Progenitor cell of endocrine pancreas (in vitro differentiated cells): ENCODE measurements around the gene KRTAP10-7. TPM values are rescaled to one million over a fixed set of nuclear protein-coding genes. Genes with fewer than 3 reads are reported as not detected.

Source experiments
- DNase-seq: peaks from one replicate; pipeline ENCODE4 v3.0.0; 2021; ENCODE audit warnings: low spot score; ENCODE audit not compliant: unreplicated experiment
- H3K27ac Mint-ChIP-seq: 2 replicates; pipeline ENCODE4 v1.8.0; 2021; ENCODE audit warnings: mild to moderate bottlenecking, moderate library complexity, mixed read lengths
- H3K27me3 Mint-ChIP-seq: 2 replicates; pipeline ENCODE4 v1.8.0; 2021; ENCODE audit warnings: mixed read lengths
- H3K36me3 Mint-ChIP-seq: 2 replicates; pipeline ENCODE4 v1.8.0; 2022; ENCODE audit warnings: mixed read lengths; ENCODE audit not compliant: insufficient read depth
- H3K4me1 Mint-ChIP-seq: 2 replicates; pipeline ENCODE4 v1.8.0; 2021; ENCODE audit warnings: low read depth, mixed read lengths
- H3K4me3 Mint-ChIP-seq: 2 replicates; pipeline ENCODE4 v1.8.0; 2021; ENCODE audit warnings: low read depth, mild to moderate bottlenecking, moderate library complexity, mixed read lengths
- H3K9me3 Mint-ChIP-seq: 2 replicates; pipeline ENCODE4 v1.8.0; 2021; ENCODE audit warnings: low read depth, mixed read lengths
- CTCF ChIP-seq: fragments of 200-600 bp; sonication (generic); IDR thresholded peaks from one replicate; pipeline ENCODE4 v1.5.0; 2021; ENCODE audit warnings: antibody characterized with exemption, mild to moderate bottlenecking; ENCODE audit not compliant: unreplicated experiment
- total RNA-seq: library from RNA; stranded (reverse); gene quantifications from 2 replicates; pipeline ENCODE4 v1.2.1, GENCODE V29; 2021

KRTAP10-7 gene
- total RNA-seq, 1 donor from 2014 or later: not detected

- no peak for DNase-seq
- Mint-ChIP-seq H3K9me3 (peaks cover 21% of the 10 kb centered on the region), H3K36me3 (peaks cover 1% of the 10 kb centered on the region), H3K4me3 (no peak overlapping the region), H3K4me1 (no peaks in the 10 kb centered on the region), H3K27me3 (peaks cover 9% of the 10 kb centered on the region), H3K27ac (no peak overlapping the region)
- TF ChIP-seq CTCF: no peak
Observed at GRCh38 chr21:44613386-44614155, 13.2 kb downstream of the KRTAP10-7 start.

GRCh38 chr21:44614161-44614631, 13.8 kb downstream of the KRTAP10-7 start:
- DNase-seq: no peak
- Mint-ChIP-seq H3K9me3 (peaks cover 16% of the 10 kb centered on the region), H3K36me3 (peaks cover 1% of the 10 kb centered on the region), H3K4me1 (no peaks in the 10 kb centered on the region), H3K4me3 (no peak overlapping the region), H3K27me3 (peaks cover 9% of the 10 kb centered on the region), H3K27ac (no peak overlapping the region)
- TF ChIP-seq CTCF: no peak

GRCh38 chr21:44614961-44615391, 14.6 kb downstream of the KRTAP10-7 start:
- H3K9me3 Mint-ChIP-seq: peaks cover 14% of the 10 kb centered on the region
- no peak overlapping the region for H3K27ac Mint-ChIP-seq
- H3K4me3 Mint-ChIP-seq: no peak overlapping the region
- H3K4me1 Mint-ChIP-seq: no peaks in the 10 kb centered on the region
- peaks cover 5% of the 10 kb centered on the region for H3K36me3 Mint-ChIP-seq
- peaks cover 6% of the 10 kb centered on the region for H3K27me3 Mint-ChIP-seq
- DNase-seq: no peak
- no peak for TF ChIP-seq CTCF

GRCh38 chr21:44615466-44615865, 15.1 kb downstream of the KRTAP10-7 start:
- H3K9me3 Mint-ChIP-seq: peaks cover 17% of the 10 kb centered on the region
- no peaks in the 10 kb centered on the region for H3K4me1 Mint-ChIP-seq
- no peak overlapping the region for H3K4me3 Mint-ChIP-seq
- peaks cover 6% of the 10 kb centered on the region for H3K27me3 Mint-ChIP-seq
- DNase-seq: no peak
- no peak overlapping the region for H3K27ac Mint-ChIP-seq
- peaks cover 5% of the 10 kb centered on the region for H3K36me3 Mint-ChIP-seq
- no peak for TF ChIP-seq CTCF

- Mint-ChIP-seq H3K4me3 (no peak overlapping the region), H3K27me3 (peaks cover 6% of the 10 kb centered on the region), H3K9me3 (peaks cover 18% of the 10 kb centered on the region)
Observed at GRCh38 chr21:44615911-44616590, 15.7 kb downstream of the KRTAP10-7 start.

More at GRCh38 chr21:44615911-44616590, 15.7 kb downstream of the KRTAP10-7 start:
- H3K4me1 Mint-ChIP-seq: no peaks in the 10 kb centered on the region
- peaks cover 5% of the 10 kb centered on the region for H3K36me3 Mint-ChIP-seq
- no peak for TF ChIP-seq CTCF
- DNase-seq: no peak
- H3K27ac Mint-ChIP-seq: no peak overlapping the region
